Ureter (tissue), 1 donor: Measurements from ENCODE around the gene CRYGC. TPM values are rescaled to one million over a fixed set of nuclear protein-coding genes. Genes with fewer than 3 reads are reported as not detected.
"Not testable (repeated sequence)": the region's sequence is repeated elsewhere in the genome, so short reads cannot be mapped to it uniquely, and the experiment has no call there.

Experiments used
- DNase-seq: peaks from one replicate; pipeline ENCODE4 v3.0.0-alpha.2; 2020; ENCODE audit warnings: low spot score
- total RNA-seq: library from RNA; stranded (reverse); gene quantifications from one replicate; pipeline ENCODE4 v1.2.4, GENCODE V29; 2023
- donor health status: DM: yes; HTN: yes; CAD: no.

The CRYGC gene
- total RNA-seq, 1 donor from 2014 or later, result not detected

- no peak for DNase-seq
Measured at GRCh38 chr2:208136716-208137094, 7.1 kb upstream of the CRYGC start.

- no peak for DNase-seq
Measured at GRCh38 chr2:208135794-208136715, 6.4 kb upstream of the CRYGC start.

DNA sequence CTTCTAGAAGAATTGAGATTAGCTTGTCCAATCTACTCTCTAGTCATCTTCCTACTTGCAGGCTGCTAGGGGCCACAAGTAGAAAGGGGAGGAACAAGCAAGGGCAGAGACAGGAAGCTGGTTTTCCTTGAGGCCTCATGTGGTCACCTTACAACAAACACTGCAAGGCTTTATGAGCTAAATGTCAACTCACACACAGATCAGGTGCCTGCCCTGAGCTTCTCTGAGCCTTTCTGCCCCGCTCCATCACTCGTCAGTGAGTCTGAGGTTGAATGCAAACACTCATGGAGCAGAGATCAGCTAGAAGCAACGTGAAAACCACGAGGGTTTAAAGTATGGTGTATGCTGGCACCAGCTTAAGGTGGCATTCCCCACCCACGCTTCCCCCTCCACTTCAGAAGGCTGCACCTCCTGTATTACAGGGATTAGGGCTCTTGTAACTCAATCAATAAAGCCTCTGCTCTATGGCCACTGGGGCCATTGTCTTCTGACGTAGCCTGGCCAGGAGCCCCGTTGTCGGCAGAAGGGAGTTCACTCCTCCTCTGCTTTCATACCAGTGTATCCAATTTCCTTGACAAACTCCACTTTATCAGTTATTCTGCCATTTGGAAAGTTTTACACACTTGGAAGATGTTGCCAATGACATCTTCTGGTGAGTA, 5.4 kb upstream of the CRYGC start:
- no peak for DNase-seq

DNA sequence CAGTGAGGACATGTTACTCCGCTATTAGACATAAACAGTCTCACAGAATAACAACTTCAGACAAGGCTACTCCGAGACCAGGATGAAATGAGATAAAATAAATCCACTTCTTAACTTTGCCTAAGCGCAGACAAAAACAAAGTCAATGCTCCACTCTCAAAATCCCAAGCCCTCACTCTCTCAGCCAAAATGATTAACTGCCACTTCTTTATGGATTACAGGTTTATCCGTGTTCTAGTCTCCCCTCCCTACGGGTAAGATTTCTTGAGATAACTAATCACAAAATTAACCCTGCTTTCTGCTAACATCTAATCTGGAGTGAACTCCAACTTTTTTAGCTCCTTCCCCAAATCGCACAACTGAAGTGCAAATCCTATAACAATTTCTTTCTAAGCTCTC, 1.1 kb upstream of the CRYGC start:
- no peak for DNase-seq

DNA sequence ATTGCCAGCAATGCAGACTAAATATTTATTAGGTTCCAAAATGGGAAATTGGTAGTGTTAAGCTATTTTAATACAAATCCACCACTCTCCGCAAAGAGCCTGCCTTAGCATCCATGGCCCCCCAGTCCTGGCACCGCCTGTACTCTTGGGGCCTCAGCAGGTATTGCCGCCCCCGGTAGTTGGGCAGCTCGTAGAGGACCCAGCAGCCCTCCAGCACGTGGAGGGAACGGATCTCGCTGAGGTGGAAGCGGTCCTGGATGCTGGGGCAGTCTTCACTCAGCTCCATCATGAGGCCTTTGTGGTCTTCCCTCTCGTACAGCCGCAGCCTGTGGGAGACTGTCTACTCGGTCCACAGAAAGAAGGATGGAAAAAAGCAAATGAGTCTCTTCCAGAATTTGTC, 1.5 kb downstream of the CRYGC start:
- DNase-seq, result no peak

GRCh38 chr2:208127090-208127489, 2.5 kb downstream of the CRYGC start:
- no peak for DNase-seq

DNA sequence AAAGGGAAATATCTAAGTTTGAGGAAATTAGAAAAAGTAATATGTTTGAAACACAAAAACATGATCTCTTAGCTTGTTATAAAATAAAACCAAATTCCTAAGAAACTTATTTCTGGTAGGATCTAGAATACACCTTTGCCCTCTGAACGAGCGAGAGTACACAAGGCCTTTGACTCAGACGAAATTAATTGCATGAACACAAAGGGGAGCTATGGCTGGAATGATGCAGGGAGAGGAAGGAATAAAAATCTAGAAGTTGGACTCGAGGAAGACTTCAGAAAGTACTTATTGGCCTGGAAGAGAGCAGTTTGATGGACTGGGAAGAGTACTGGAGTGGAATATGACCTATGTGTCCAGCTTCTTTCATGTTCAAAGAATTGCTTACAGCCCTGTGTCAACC, 4.4 kb downstream of the CRYGC start:
- DNase-seq, result no peak

DNA sequence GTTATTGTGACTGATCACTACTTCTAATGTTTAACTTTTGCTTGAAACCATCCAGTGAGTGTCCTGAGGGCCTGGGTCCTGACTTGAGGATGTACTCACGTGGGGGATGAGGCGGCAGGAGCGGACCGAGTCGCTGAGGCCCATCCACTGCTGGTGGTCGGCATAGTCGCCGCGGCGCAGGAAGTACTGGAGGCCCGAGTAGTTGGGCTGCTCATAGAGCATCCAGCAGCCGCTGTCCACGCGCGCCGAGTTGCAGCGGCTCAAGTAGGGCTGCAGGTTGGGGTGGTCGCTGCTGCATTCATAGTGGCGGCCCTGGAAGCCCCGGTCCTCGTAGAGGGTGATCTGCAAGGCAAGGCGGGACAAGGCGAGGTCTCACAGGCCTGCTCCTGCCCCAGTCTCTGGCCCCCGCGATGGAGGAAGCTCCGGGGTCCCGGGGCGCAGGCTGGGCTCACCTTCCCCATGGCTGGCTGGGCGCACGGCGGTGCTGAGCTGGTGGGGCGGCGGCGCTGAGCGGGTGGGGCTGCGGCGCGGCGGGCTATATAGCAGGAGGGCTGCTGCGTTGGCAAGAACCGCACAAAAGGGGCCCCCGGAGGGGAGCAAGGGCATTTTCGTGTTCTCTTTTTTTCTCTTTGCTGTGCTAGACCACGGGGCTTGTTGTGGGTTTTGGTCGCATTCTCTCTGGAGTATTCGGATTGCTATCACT, 5.5 kb downstream of the CRYGC start, which contains the start of gene CRYGD:
TSS of gene CRYGD (minus strand) at position 512 of the 703 bp plus-strand sequence. CDS start at position 461, 51 bp downstream.
- DNase-seq, result not testable (repeated sequence)

DNA sequence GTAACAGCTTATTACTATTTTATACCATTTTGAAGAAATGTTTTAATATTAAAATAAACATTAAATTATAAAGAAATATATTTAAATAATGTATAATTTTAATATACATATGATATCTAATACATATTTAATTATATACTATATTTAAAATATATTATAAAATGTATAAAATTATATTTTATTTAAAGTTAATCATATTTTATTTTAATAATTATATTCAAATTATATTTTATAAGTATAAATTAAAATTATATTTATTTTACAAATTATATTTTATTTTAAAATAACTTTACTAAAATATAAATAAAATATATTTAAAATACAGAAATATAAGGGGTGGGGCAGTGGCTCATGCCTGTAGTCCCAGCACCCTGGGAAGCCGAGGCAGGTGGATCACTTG, 7.4 kb downstream of the CRYGC start:
- DNase-seq, result no peak

GRCh38 chr2:208118918-208119317, 10.7 kb downstream of the CRYGC start:
- no peak for DNase-seq

GRCh38 chr2:208117390-208117789, 12.2 kb downstream of the CRYGC start:
- not testable (repeated sequence) for DNase-seq

- no peak for DNase-seq
Measured at GRCh38 chr2:208112969-208113368, 16.7 kb downstream of the CRYGC start.

GRCh38 chr2:208112273-208112745, 17.3 kb downstream of the CRYGC start:
- not testable (repeated sequence) for DNase-seq

- DNase-seq, result no peak
Measured at GRCh38 chr2:208103616-208104015, 26.0 kb downstream of the CRYGC start.

- DNase-seq, result no peak
Measured at GRCh38 chr2:208101716-208102631, 27.7 kb downstream of the CRYGC start.

DNA sequence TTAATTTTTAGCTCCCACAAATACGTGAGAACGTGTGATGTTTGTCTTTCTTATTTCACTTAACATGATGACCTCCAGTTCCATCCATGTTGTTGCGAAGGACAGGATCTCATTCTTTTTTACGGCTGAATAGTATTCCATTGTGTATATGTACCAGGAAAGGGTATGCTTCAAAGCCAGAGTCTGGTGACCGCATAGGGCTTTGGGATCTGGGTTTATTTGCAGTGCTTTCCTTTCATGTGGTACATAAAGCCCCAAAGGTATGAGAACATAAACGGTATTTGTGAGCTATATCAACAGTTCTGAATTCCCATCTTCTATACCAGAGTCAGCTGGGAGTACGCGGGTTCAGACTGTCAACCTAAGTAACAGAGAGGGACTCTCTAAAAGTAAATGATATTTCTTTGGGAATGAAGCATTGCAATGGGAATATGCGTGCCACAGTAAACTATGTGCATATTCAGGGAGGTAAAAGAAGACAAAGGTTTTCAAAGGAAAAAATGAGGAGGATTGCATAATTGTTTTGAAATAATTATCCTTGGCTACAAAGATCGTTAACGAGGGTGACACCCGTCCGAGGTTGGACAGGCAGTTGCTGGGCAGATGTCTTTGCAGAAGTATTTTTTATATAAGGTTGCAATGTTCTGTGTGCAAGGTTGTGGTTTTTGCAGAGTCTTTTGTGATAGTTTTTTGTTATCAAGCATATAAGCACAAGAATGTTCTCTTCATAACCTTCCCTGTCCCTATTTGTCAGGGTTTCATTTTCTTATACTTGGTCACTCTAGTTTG, 29.8 kb downstream of the CRYGC start:
- DNase-seq, result no peak

DNA sequence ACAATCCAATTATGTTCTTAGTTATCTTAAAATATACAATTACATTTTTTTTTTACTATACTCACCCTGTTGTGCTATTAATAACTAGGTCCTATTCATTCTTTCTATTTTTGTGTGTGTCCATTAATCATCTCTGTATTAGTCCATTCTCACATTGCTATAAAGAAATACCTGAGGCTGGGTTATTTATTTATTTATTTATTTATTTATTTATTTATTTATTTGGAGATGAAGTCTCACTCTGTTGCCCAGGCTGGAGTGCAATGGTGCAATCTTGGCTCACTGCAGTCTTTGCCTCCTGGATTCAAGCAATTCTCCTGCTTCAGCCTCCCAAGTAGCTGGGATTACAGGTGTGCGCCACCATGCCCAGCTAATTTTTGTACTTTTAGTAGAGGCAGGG, 30.9 kb downstream of the CRYGC start:
- DNase-seq, result not testable (repeated sequence)

DNA sequence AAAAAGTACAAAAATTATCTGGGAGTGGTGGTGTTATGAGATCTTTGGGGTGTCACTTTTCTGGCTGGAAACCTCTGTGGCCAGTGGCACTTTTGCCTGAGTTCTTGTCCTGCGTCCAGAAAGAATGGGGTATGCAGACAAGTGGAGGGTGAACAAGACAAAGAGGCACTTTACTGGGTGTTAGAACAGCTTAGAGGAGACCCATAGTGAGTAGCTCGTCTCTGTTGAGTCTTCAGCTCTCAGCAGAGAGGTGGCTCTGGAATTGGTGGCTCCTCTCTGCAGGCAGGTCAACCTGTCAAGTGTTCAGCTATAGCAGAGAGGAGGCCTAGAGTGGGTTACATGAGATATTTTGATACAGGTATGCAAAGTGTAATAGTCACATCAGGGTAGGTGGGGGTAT, 31.4 kb downstream of the CRYGC start:
- no peak for DNase-seq

- no peak for DNase-seq
Measured at GRCh38 chr2:208097801-208098200, 31.8 kb downstream of the CRYGC start.

GRCh38 chr2:208097313-208097712, 32.3 kb downstream of the CRYGC start:
- DNase-seq, result no peak
